Ascending aorta (tissue), 2 donors: Measurements from ENCODE around the gene OSGIN1. TPM values are rescaled to one million over a fixed set of nuclear protein-coding genes. Genes with fewer than 3 reads are reported as not detected.

Experiments used
- DNase-seq, 2 donors: peaks; one replicate each; pipeline ENCODE4 v3.0.0-alpha.2; 2019; ENCODE audit warnings: low spot score in 2 of 2
- H3K27ac ChIP-seq, 2 donors: fragments of 200-600 bp; sonication (generic); one replicate each; pipeline ENCODE4 v1.5.1; 2016 to 2017; ENCODE audit warnings: mild to moderate bottlenecking in 1 of 2
- H3K27me3 ChIP-seq: fragments of 200-600 bp; sonication (generic); one replicate; pipeline ENCODE4 v1.5.1; 2017
- H3K36me3 ChIP-seq, 2 donors: fragments of 200-600 bp; sonication (generic); one replicate each; pipeline ENCODE4 v1.5.1; 2016
- H3K4me1 ChIP-seq, 2 donors: fragments of 200-600 bp; sonication (generic); one replicate each; pipeline ENCODE4 v1.5.1; 2016 to 2017; ENCODE audit warnings: mild to moderate bottlenecking in 1 of 2
- H3K4me3 ChIP-seq, 2 donors: fragments of 200-600 bp; sonication (generic); one replicate each; pipeline ENCODE4 v1.5.1; 2016 to 2017; ENCODE audit warnings: mild to moderate bottlenecking in 1 of 2
- H3K9me3 ChIP-seq, 2 donors: fragments of 200-600 bp; sonication (generic); one replicate each; pipeline ENCODE4 v1.5.1; 2016
- CTCF ChIP-seq, 3 experiments: fragments of 200-600 bp in 2 of 3; fragments of 450-650 bp in 1 of 3; sonication (generic) in 2 of 3; IDR thresholded peaks; one replicate each; pipeline ENCODE4 v1.5.1; 2016 to 2019; ENCODE audit warnings: antibody characterized with exemption in 3 of 3, mild to moderate bottlenecking in 1 of 3, moderate library complexity in 1 of 3
- intact Hi-C: fragments of 100-400 bp; cut with DNase I; formaldehyde crosslinking; loops from one replicate; pipeline ENCODE4 v1.15.1; 2023
- total RNA-seq: library from RNA; depleted of rRNA; stranded (reverse); fragments of >200 nt; gene quantifications from one replicate; pipeline ENCODE4 v1.1.0, GENCODE V29; 2016

OSGIN1 gene
- total RNA-seq, 1 donor from 2014 or later: 7.8 TPM

- DNase-seq: no peak
- intact Hi-C loops: no loop called here
- no peak for TF ChIP-seq CTCF (IDR thresholded peaks at IDR 0.05)
- Histone ChIP-seq H3K27ac (no peak overlapping the region), H3K36me3 (peaks cover 22 to 38% of the 10 kb centered on the region in 2 donors), H3K9me3 (no peaks in the 10 kb centered on the region), H3K4me3 (no peak overlapping the region), H3K27me3 (peaks cover 5% of the 10 kb centered on the region), H3K4me1 (peaks cover 0 to 3% of the 10 kb centered on the region in 2 donors)
Observed at GRCh38 chr16:83965444-83966152, 12.6 kb downstream of the OSGIN1 start.

GRCh38 chr16:83966153-83966696 is 13.2 kb downstream of the OSGIN1 start:
- Histone ChIP-seq H3K4me1 (peaks cover 0 to 3% of the 10 kb centered on the region in 2 donors), H3K9me3 (no peaks in the 10 kb centered on the region), H3K27me3 (peaks cover 5% of the 10 kb centered on the region), H3K36me3 (peaks cover 20 to 32% of the 10 kb centered on the region in 2 donors), H3K27ac (no peak overlapping the region), H3K4me3 (no peak overlapping the region)
- intact Hi-C loops: no loop called here
- TF ChIP-seq CTCF (IDR thresholded peaks at IDR 0.05): no peak
- no peak for DNase-seq

GRCh38 chr16:83967091-83967490 is 14.1 kb downstream of the OSGIN1 start:
- no peak for DNase-seq
- intact Hi-C loops: no loop called here
- H3K27me3 ChIP-seq: peaks cover 5% of the 10 kb centered on the region
- no peaks in the 10 kb centered on the region for H3K9me3 ChIP-seq
- TF ChIP-seq CTCF (IDR thresholded peaks at IDR 0.05): no peak
- no peak overlapping the region for H3K27ac ChIP-seq
- H3K36me3 ChIP-seq: peaks cover 12 to 23% of the 10 kb centered on the region in 2 donors
- H3K4me3 ChIP-seq: no peak overlapping the region
- peaks cover 0 to 3% of the 10 kb centered on the region in 2 donors for H3K4me1 ChIP-seq

- DNase-seq: no peak
- Histone ChIP-seq H3K4me1 (peaks cover 0 to 3% of the 10 kb centered on the region in 2 donors), H3K27ac (no peak within 1 kb of the TSS), H3K4me3 (peak within 1 kb of the TSS; percentile 53 to 60), H3K27me3 (peaks cover 5% of the 10 kb centered on the region), H3K36me3 (peaks cover 8 to 16% of the 10 kb centered on the region in 2 donors), H3K9me3 (no peaks in the 10 kb centered on the region)
- intact Hi-C loops: no loop called here
- peak; percentile 22 to 55 (median 53) for TF ChIP-seq CTCF (IDR thresholded peaks at IDR 0.05)
Observed at GRCh38 chr16:83967838-83968305, 14.8 kb downstream of the OSGIN1 start, which contains the start of gene NECAB2. Gene NECAB2, plus strand, starts transcription at chr16:83968244. Its CDS starts 405 bp downstream, at chr16:83968649.

- Histone ChIP-seq H3K27me3 (peaks cover 5% of the 10 kb centered on the region), H3K4me1 (peaks cover 0 to 3% of the 10 kb centered on the region in 2 donors), H3K9me3 (no peaks in the 10 kb centered on the region), H3K36me3 (peaks cover 8 to 12% of the 10 kb centered on the region in 2 donors), H3K27ac (no peak overlapping the region), H3K4me3 (peak overlapping the region; percentile 53 to 60)
- no peak for TF ChIP-seq CTCF (IDR thresholded peaks at IDR 0.05)
- intact Hi-C loops: no loop called here
- no peak for DNase-seq
Observed at GRCh38 chr16:83968306-83968851, 15.3 kb downstream of the OSGIN1 start.
